Fibroblast of mammary gland (primary cell): ENCODE results near the gene AFF3.

ENCODE experiments used
- DNase-seq: peaks from one replicate; pipeline ENCODE4 v3.0.0-alpha.2; 2010; ENCODE audit warnings: low read depth
- H3K4me3 ChIP-seq: 2 replicates; pipeline ENCODE4 v1.5.1; 2011; ENCODE audit warnings: low read depth, mild to moderate bottlenecking, low read length, moderate library complexity; ENCODE audit not compliant: control insufficient read depth
- CTCF ChIP-seq: conservative IDR thresholded peaks from 2 replicates; pipeline ENCODE4 v1.5.1; 2011; ENCODE audit warnings: low read depth, low read length, inconsistent platforms; ENCODE audit not compliant: control insufficient read depth, insufficient read depth

The AFF3 gene

GRCh38 chr2:100018341-100019193 is 123.8 kb downstream of the AFF3 start:
- TF ChIP-seq CTCF: no peak
- no peak overlapping the region for H3K4me3 ChIP-seq
- DNase-seq: peak; percentile 38

- no peak overlapping the region for H3K4me3 ChIP-seq
- no peak for TF ChIP-seq CTCF
- DNase-seq: peak; percentile 55
These were observed 124.8 kb downstream of the AFF3 start for GRCh38 chr2:100017633-100018032.

GRCh38 chr2:100016756-100017155 is 125.6 kb downstream of the AFF3 start:
- no peak overlapping the region for H3K4me3 ChIP-seq
- TF ChIP-seq CTCF: no peak
- no peak for DNase-seq

GRCh38 chr2:100015849-100016248 is 126.5 kb downstream of the AFF3 start:
- no peak for TF ChIP-seq CTCF
- DNase-seq: no peak
- no peak overlapping the region for H3K4me3 ChIP-seq

- no peak overlapping the region for H3K4me3 ChIP-seq
- TF ChIP-seq CTCF: peak; percentile 33
- peak; percentile 92 for DNase-seq
These were observed 128.3 kb downstream of the AFF3 start for GRCh38 chr2:100013892-100014677.

GRCh38 chr2:100012561-100012960 is 129.8 kb downstream of the AFF3 start:
- H3K4me3 ChIP-seq: no peak overlapping the region
- no peak for DNase-seq
- no peak for TF ChIP-seq CTCF
